ENCODE measurements around the gene ZNF436.

DNA sequence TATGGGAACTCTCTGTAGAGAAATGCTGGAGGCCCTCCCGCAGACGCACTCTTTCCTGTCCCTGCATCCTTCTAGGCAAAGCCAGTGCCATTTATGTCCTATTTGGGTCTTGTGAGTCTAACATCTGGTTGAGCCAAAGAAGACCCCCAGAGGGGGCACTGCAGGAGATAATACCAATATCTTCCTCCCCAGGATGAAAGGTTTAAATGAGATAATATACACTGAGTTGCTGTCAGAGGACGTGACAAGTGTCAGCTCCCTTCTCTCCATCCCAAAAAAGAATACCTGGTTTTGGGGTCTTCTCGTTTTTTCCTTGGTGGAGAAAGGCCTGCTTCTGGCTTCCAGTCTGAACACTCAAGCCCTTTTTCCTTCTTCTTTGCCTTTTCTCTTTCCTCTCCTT lies 47.3 kb upstream of the ZNF436 start:
- TF ChIP-seq, protein P1, sequence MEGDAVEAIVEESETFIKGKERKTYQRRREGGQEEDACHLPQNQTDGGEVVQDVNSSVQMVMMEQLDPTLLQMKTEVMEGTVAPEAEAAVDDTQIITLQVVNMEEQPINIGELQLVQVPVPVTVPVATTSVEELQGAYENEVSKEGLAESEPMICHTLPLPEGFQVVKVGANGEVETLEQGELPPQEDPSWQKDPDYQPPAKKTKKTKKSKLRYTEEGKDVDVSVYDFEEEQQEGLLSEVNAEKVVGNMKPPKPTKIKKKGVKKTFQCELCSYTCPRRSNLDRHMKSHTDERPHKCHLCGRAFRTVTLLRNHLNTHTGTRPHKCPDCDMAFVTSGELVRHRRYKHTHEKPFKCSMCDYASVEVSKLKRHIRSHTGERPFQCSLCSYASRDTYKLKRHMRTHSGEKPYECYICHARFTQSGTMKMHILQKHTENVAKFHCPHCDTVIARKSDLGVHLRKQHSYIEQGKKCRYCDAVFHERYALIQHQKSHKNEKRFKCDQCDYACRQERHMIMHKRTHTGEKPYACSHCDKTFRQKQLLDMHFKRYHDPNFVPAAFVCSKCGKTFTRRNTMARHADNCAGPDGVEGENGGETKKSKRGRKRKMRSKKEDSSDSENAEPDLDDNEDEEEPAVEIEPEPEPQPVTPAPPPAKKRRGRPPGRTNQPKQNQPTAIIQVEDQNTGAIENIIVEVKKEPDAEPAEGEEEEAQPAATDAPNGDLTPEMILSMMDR (IDR thresholded peaks at IDR 0.05; ENCODE audit: control extremely low read depth in 1 of 3, insufficient read depth in 1 of 3, low read depth in 1 of 3, low read length in 3 of 3) = no peak
- TF ChIP-seq CTBP2 (IDR thresholded peaks at IDR 0.05; ENCODE audit: borderline replicate concordance, insufficient read depth, insufficient read length, low read length) (no peak), POLR2A (IDR thresholded peaks at IDR 0.05; ENCODE audit: control extremely low read depth in 1 of 2, low read depth in 2 of 2, low read length in 2 of 2) (no peak), KDM5A (IDR thresholded peaks at IDR 0.05; ENCODE audit: low read length) (no peak), JUND (IDR thresholded peaks at IDR 0.05; ENCODE audit: low read length) (no peak), JUN (IDR thresholded peaks at IDR 0.05; ENCODE audit: low read depth, low read length) (no peak), CEBPB (IDR thresholded peaks at IDR 0.05; ENCODE audit: low read depth, low read length) (no peak), EP300 (IDR thresholded peaks at IDR 0.05; ENCODE audit: borderline replicate concordance in 1 of 2, low read depth in 2 of 2, low read length in 2 of 2) (no peak), GABPA (IDR thresholded peaks at IDR 0.05; ENCODE audit: borderline replicate concordance, insufficient read depth, low read length) (no peak), CHD2 (IDR thresholded peaks at IDR 0.05; ENCODE audit: low read length) (no peak), EZH2 (IDR thresholded peaks at IDR 0.05; ENCODE audit: low read depth, low read length, severe bottlenecking) (no peak), RXRA (IDR thresholded peaks at IDR 0.05; ENCODE audit: insufficient read depth, low read depth, low read length) (no peak)
- TF ChIP-seq, protein P2, sequence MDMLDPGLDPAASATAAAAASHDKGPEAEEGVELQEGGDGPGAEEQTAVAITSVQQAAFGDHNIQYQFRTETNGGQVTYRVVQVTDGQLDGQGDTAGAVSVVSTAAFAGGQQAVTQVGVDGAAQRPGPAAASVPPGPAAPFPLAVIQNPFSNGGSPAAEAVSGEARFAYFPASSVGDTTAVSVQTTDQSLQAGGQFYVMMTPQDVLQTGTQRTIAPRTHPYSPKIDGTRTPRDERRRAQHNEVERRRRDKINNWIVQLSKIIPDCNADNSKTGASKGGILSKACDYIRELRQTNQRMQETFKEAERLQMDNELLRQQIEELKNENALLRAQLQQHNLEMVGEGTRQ (IDR thresholded peaks at IDR 0.05; ENCODE audit: low read length) = no peak
